WTC11 (cell line): ENCODE data around the gene SRRM3. TPM values are rescaled to one million over a fixed set of nuclear protein-coding genes. Genes with fewer than 3 reads are reported as not detected.

Experiments used
- ATAC-seq: fragments of 200-7000 bp; cut with Tn5 transposase; 2 replicates; pipeline ENCODE4 v1.10.0; 2021; ENCODE audit warnings: mild to moderate bottlenecking, moderate library complexity
- CTCF ChIA-PET: fragments of 300-600 bp; sonication (Branson Sonifier 250); formaldehyde crosslinking; loops from one replicate; lab custom pipeline; 2021; ENCODE audit warnings: antibody characterized with exemption; lab: Charles Lee
- POLR2A ChIA-PET: fragments of 350-600 bp; sonication (Branson Sonifier 250); formaldehyde crosslinking; loops from one replicate; lab custom pipeline; 2021; ENCODE audit warnings: antibody characterized with exemption; lab: Charles Lee
- DNase-seq: peaks from one replicate; pipeline ENCODE4 v3.0.0; 2021; ENCODE audit warnings: low spot score
- H3K27ac Mint-ChIP-seq: 2 replicates; pipeline ENCODE4 v1.8.0; 2021; ENCODE audit warnings: mixed read lengths
- H3K27me3 Mint-ChIP-seq: 2 replicates; pipeline ENCODE4 v1.8.0; 2021; ENCODE audit warnings: low read depth, mild to moderate bottlenecking, moderate library complexity, mixed read lengths
- H3K36me3 Mint-ChIP-seq: 2 replicates; pipeline ENCODE4 v1.8.0; 2021; ENCODE audit warnings: mixed read lengths
- H3K4me1 Mint-ChIP-seq: 2 replicates; pipeline ENCODE4 v1.8.0; 2022; ENCODE audit warnings: mixed read lengths
- H3K4me3 Mint-ChIP-seq: 2 replicates; pipeline ENCODE4 v1.8.0; 2021; ENCODE audit warnings: mild to moderate bottlenecking, moderate library complexity, mixed read lengths
- H3K9me3 Mint-ChIP-seq: 2 replicates; pipeline ENCODE4 v1.8.0; 2021; ENCODE audit warnings: mixed read lengths
- AFF4 ChIP-seq: sonication (generic); formaldehyde crosslinking; IDR thresholded peaks from 2 replicates; pipeline ENCODE4 v1.8.1; 2023; ENCODE audit warnings: mild to moderate bottlenecking, missing genetic modification reagents, borderline replicate concordance
- ARID4B ChIP-seq: sonication (generic); formaldehyde crosslinking; IDR thresholded peaks from 2 replicates; pipeline ENCODE4 v1.8.0; 2023; ENCODE audit warnings: missing genetic modification reagents, mild to moderate bottlenecking, borderline replicate concordance
- CBFB ChIP-seq: sonication (generic); formaldehyde crosslinking; IDR thresholded peaks from 2 replicates; pipeline ENCODE4 v1.8.1; 2022; ENCODE audit warnings: mild to moderate bottlenecking, low read depth, missing genetic modification reagents
- E2F4 ChIP-seq: sonication (generic); formaldehyde crosslinking; IDR thresholded peaks from 2 replicates; pipeline ENCODE4 v1.8.1; 2022; ENCODE audit warnings: low read depth, mild to moderate bottlenecking, moderate library complexity, missing genetic modification reagents, borderline replicate concordance
- ELF4 ChIP-seq: sonication (generic); formaldehyde crosslinking; IDR thresholded peaks from 2 replicates; pipeline ENCODE4 v1.8.1; 2022; ENCODE audit warnings: low read depth, mild to moderate bottlenecking, moderate library complexity, missing genetic modification reagents
- ESRRA ChIP-seq: sonication (generic); formaldehyde crosslinking; IDR thresholded peaks from 2 replicates; pipeline ENCODE4 v1.8.1; 2022; ENCODE audit warnings: mild to moderate bottlenecking, missing genetic modification reagents, borderline replicate concordance
- FOXP4 ChIP-seq: sonication (generic); formaldehyde crosslinking; IDR thresholded peaks from 2 replicates; pipeline ENCODE4 v1.8.0; 2022; ENCODE audit warnings: mild to moderate bottlenecking, missing genetic modification reagents
- MAX ChIP-seq: sonication (generic); formaldehyde crosslinking; IDR thresholded peaks from 2 replicates; pipeline ENCODE4 v1.8.0; 2022; ENCODE audit warnings: mild to moderate bottlenecking, missing genetic modification reagents
- STAT6 ChIP-seq: sonication (generic); formaldehyde crosslinking; conservative IDR thresholded peaks from 2 replicates; pipeline ENCODE4 v1.8.1; 2023; ENCODE audit warnings: mild to moderate bottlenecking, low read depth, missing genetic modification reagents, moderate library complexity
- ZBTB43 ChIP-seq: sonication (generic); formaldehyde crosslinking; IDR thresholded peaks from 2 replicates; pipeline ENCODE4 v1.8.1; 2023; ENCODE audit warnings: mild to moderate bottlenecking, missing genetic modification reagents
- ZNF219 ChIP-seq: sonication (generic); formaldehyde crosslinking; IDR thresholded peaks from 2 replicates; pipeline ENCODE4 v1.8.0; 2023; ENCODE audit warnings: missing genetic modification reagents, mild to moderate bottlenecking, borderline replicate concordance
- ZNF396 ChIP-seq: fragments of 250-450 bp; sonication (Bioruptor Pico); IDR thresholded peaks from 2 replicates; pipeline ENCODE4 v1.8.0; 2021; ENCODE audit warnings: mild to moderate bottlenecking, moderate library complexity, borderline replicate concordance
- ZNF416 ChIP-seq: fragments of 250-450 bp; sonication (Bioruptor Pico); IDR thresholded peaks from 2 replicates; pipeline ENCODE4 v1.9.0; 2021; ENCODE audit warnings: mild to moderate bottlenecking, inconsistent platforms
- ZNF423 ChIP-seq: fragments of 250-450 bp; sonication (Bioruptor Pico); IDR thresholded peaks from 2 replicates; pipeline ENCODE4 v2.1.2; 2022; ENCODE audit warnings: mild to moderate bottlenecking, moderate library complexity
- ZNF671 ChIP-seq: fragments of 250-450 bp; sonication (Bioruptor Pico); IDR thresholded peaks from 2 replicates; pipeline ENCODE4 v1.8.0; 2021; ENCODE audit warnings: mild to moderate bottlenecking
- total RNA-seq: library from RNA; stranded (reverse); gene quantifications from 3 replicates; pipeline ENCODE4 v1.2.3, GENCODE V29; 2021

Gene SRRM3
- total RNA-seq, 1 experiment from 2014 or later: 17.7 TPM

GRCh38 chr7:76198202-76198601, 3.5 kb upstream of the SRRM3 start (continued):
- no peak for TF ChIP-seq AFF4
- TF ChIP-seq MAX (CRISPR knock-in tag): no peak
- no peak for TF ChIP-seq FOXP4
- TF ChIP-seq ZNF423 (CRISPR knock-in tag): peak; percentile 68
- TF ChIP-seq ZBTB43 (CRISPR knock-in tag): 0 out of 2 replicates have a peak, but pooled peaks have one; percentile 48
- no peak for TF ChIP-seq CBFB (CRISPR knock-in tag)

- POLR2A ChIA-PET: interaction anchor here (1.1 to 1.6 kb wide), 3 partner anchors 18 to 33 kb away, joined by 3 to 4 read pairs (median 3); no protein-coding TSS in a partner anchor
- Mint-ChIP-seq H3K4me1 (peaks cover 31% of the 10 kb centered on the region), H3K27me3 (peaks cover 24% of the 10 kb centered on the region), H3K4me3 (peak overlapping the region; percentile 57), H3K9me3 (no peaks in the 10 kb centered on the region), H3K27ac (no peak overlapping the region), H3K36me3 (no peaks in the 10 kb centered on the region)
- 0 out of 2 replicates have a peak, but pooled peaks have one; percentile 5 for TF ChIP-seq E2F4 (CRISPR knock-in tag)
- TF ChIP-seq ARID4B (CRISPR knock-in tag): no peak
- CTCF ChIA-PET: interaction anchor here (0.5 to 7.0 kb wide), 14 partner anchors 15 to 88 kb away, joined by 3 to 67 read pairs (median 6); no protein-coding TSS in a partner anchor
- no peak for DNase-seq
- peak; percentile 12; the same call in 1 of the 2 replicates for ATAC-seq
These were observed 952 bp downstream of the SRRM3 start for GRCh38 chr7:76202666-76203030.

- Mint-ChIP-seq H3K9me3 (no peaks in the 10 kb centered on the region), H3K27me3 (peaks cover 24% of the 10 kb centered on the region), H3K36me3 (no peaks in the 10 kb centered on the region), H3K4me3 (no peak overlapping the region), H3K27ac (no peak overlapping the region), H3K4me1 (peaks cover 19% of the 10 kb centered on the region)
- DNase-seq (no peak), ATAC-seq (no peak)
- POLR2A ChIA-PET: no interaction called here
- TF ChIP-seq ZNF396 (CRISPR knock-in tag) (no peak), ZNF219 (CRISPR knock-in tag) (no peak), ZNF671 (CRISPR knock-in tag) (no peak), ELF4 (CRISPR knock-in tag) (no peak), ZNF416 (CRISPR knock-in tag) (no peak), ESRRA (CRISPR knock-in tag) (no peak), ZNF423 (CRISPR knock-in tag) (no peak), STAT6 (CRISPR knock-in tag) (no peak), MAX (CRISPR knock-in tag) (no peak)
- CTCF ChIA-PET: interaction anchor here (1.8 to 3.5 kb wide), 3 partner anchors 14 to 26 kb away, joined by 7 to 21 read pairs (median 11); no protein-coding TSS in a partner anchor
These were observed 2.5 kb downstream of the SRRM3 start for GRCh38 chr7:76204147-76204546.
